Measurements from ENCODE around the gene STARD7. TPM values are rescaled to one million over a fixed set of nuclear protein-coding genes. Genes with fewer than 3 reads are reported as not detected.

Gene STARD7
- total RNA-seq, 6 experiments from 2014 or later = 52.8 to 83.9 (median 65.4) TPM

- Histone ChIP-seq H3K27ac (no peak overlapping the region), H3K4me1 (no peaks in the 10 kb centered on the region), H3K4me3 (no peak overlapping the region), H3K27me3 (no peaks in the 10 kb centered on the region), H3K36me3 (no peaks in the 10 kb centered on the region), H3K9me3 (no peaks in the 10 kb centered on the region)
- 65% methylated on average over 3 of the region's 19 CpGs for WGBS (ENCODE audit: insufficient coverage, low coverage, low lambda C conversion rate, missing lambda C conversion rate)
- no peak for TF ChIP-seq CTCF (IDR thresholded peaks at IDR 0.05)
- no peak for TF ChIP-seq POLR2A (IDR thresholded peaks at IDR 0.05)
- peak in 2 of 3 donors; percentile 13 to 52 for DNase-seq
- intact Hi-C loops (cut with DNase I) = loop anchor here in 1 of 2 donors (10.0 kb wide), 1 partner anchor 347 kb away; the partner anchor contains the start of gene NEURL3
- ATAC-seq = peak; percentile 37 to 64 (median 53)
Observed at GRCh38 chr2:96157649-96158553, 50.7 kb downstream of the STARD7 start.

GRCh38 chr2:96156926-96157648 is 51.5 kb downstream of the STARD7 start:
- Histone ChIP-seq H3K4me3 (no peak overlapping the region), H3K36me3 (no peaks in the 10 kb centered on the region), H3K27me3 (no peaks in the 10 kb centered on the region), H3K9me3 (no peaks in the 10 kb centered on the region), H3K27ac (no peak overlapping the region), H3K4me1 (no peaks in the 10 kb centered on the region)
- peak in 1 of 4 donors; percentile 3 for ATAC-seq
- no peak for TF ChIP-seq POLR2A (IDR thresholded peaks at IDR 0.05)
- DNase-seq = peak in 2 of 3 donors; percentile 20 to 43
- WGBS (ENCODE audit: insufficient coverage, low coverage, low lambda C conversion rate, missing lambda C conversion rate) = 100% methylated on average over 1 of the region's 5 CpGs
- intact Hi-C loops (cut with DNase I) = loop anchor here in 1 of 2 donors (10.0 kb wide), 1 partner anchor 348 kb away; the partner anchor contains the start of gene NEURL3

DNA sequence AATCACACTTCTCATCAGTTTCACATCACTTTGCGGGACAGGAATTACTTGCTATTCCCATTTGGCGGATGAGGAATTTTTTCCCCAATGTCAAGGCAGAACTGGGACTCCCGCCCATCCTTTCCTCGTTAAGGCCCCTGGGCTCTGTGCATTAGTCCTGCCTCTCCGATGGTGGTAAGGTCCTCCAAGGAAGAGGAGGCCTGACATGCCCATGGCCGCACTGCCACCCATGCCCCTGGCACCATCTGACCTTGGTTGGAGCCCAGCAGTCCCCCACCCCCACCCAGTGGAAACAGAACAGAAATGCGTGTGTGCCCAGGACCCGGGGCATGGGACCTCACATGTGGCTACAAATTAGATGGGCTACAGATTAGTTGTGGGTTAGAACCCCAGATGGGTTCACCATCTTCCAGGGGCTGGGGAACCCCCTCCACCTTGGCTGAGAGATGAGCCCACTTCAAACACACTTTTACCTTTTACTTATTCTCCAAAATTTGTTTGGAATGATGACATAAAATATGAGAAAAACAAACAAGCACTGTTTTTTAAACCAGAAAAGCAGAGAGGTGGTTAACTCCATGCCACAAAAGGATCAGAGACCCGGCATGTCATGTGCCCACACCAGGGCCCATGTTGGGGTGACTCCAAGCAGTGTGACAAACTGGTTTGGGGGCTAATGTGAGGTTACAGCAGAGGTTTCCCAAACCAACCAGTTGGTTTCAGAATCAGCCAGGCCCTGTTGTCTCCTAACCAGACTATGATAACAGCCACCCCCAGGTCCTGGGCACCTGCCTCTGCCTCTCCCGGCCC is 52.4 kb downstream of the STARD7 start:
- intact Hi-C loops (cut with DNase I) = loop anchor here in 1 of 2 donors (10.0 kb wide), 1 partner anchor 349 kb away; the partner anchor contains the start of gene NEURL3
- Histone ChIP-seq H3K36me3 (no peaks in the 10 kb centered on the region), H3K9me3 (no peaks in the 10 kb centered on the region), H3K27me3 (no peaks in the 10 kb centered on the region), H3K4me3 (no peak overlapping the region), H3K27ac (no peak overlapping the region), H3K4me1 (no peaks in the 10 kb centered on the region)
- ATAC-seq (no peak), DNase-seq (peak in 2 of 3 donors; percentile 10 to 16)
- 75% methylated on average over 7 of the region's 10 CpGs for WGBS (ENCODE audit: insufficient coverage, low coverage, low lambda C conversion rate, missing lambda C conversion rate)
- TF ChIP-seq CTCF (IDR thresholded peaks at IDR 0.05) = no peak
- no peak for TF ChIP-seq POLR2A (IDR thresholded peaks at IDR 0.05)

DNA sequence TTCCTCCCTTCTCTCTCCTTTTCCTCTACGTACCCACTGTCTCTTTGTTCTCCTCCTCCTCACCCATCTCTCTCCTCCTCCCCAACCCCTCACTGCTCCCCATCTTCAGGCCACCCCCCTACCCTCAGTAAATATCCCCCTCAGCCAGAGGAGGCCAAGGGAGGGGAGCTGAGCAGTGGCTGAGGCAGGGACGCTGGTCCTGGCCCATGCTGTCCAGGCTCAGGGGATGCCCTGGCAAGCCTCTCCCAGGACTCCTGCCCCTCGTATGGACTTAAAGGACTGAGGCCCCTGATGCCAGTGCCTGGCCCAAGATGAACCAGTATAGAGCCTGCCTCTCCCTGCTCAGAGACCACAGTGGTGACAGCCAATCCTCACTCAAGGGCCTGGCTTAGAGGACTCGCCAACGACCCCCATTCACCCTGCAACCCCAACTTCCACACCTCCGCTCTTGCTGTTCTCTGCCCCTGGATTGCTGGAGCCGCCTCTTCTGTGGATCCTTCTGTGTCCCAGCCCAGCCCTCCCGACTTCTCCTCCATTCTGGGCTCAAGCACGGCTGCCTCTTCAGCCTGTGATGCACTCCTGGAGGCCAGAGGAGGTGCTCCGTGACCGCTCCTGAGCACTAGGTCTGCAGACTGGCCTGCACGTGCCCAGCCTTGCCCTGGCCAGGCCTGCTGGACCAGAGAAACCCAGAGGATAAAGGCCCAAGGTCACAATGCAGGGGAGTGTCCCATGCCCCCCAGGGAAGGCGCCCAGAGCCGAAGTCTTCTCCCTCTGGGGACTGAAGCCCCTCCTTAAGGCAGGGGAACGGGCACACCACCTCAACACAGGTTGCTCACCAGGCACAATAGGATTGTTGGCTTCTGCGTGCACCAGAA is 53.9 kb downstream of the STARD7 start:
- ATAC-seq = no peak
- WGBS (ENCODE audit: insufficient coverage, low coverage, low lambda C conversion rate, missing lambda C conversion rate) = 60% methylated on average over 2 of the region's 16 CpGs
- intact Hi-C loops (cut with DNase I) = loop anchor here in 1 of 2 donors (10.0 kb wide), 1 partner anchor 350 kb away; the partner anchor contains the start of gene NEURL3

More for the DNA sequence above, 53.9 kb downstream of the STARD7 start:
- DNase-seq = peak in 2 of 3 donors; percentile 13 to 45
- H3K27me3 ChIP-seq = no peaks in the 10 kb centered on the region
- no peaks in the 10 kb centered on the region for H3K4me1 ChIP-seq
- no peaks in the 10 kb centered on the region for H3K9me3 ChIP-seq
- no peak for TF ChIP-seq CTCF (IDR thresholded peaks at IDR 0.05)
- no peak for TF ChIP-seq POLR2A (IDR thresholded peaks at IDR 0.05)
- no peak overlapping the region for H3K27ac ChIP-seq
- H3K4me3 ChIP-seq = no peak overlapping the region
- no peaks in the 10 kb centered on the region for H3K36me3 ChIP-seq

All from right lobe of liver (tissue), 6 donors.